MCF 10A (cell line): ENCODE results near the gene RXRA. TPM values are rescaled to one million over a fixed set of nuclear protein-coding genes. Genes with fewer than 3 reads are reported as not detected.

Experiments used
- BruUV-seq: library from RNA; stranded (reverse); fragments of 400-500 nt; replicated peaks from 2 replicates; lab custom pipeline; 2021; lab: Mats Ljungman, UMichigan
- CTCF ChIA-PET: fragments of 300-600 bp; sonication (Branson Sonifier 250); formaldehyde crosslinking; extraction: SDS; loops from one replicate; lab custom pipeline; 2021; ENCODE audit warnings: antibody characterized with exemption, inconsistent platforms; lab: Yijun Ruan, JAX
- POLR2A ChIA-PET: fragments of 300-600, 350-650 bp; sonication (Branson Sonifier 250); formaldehyde crosslinking; extraction: SDS; loops from one replicate; lab custom pipeline; 2020; ENCODE audit warnings: antibody characterized with exemption, inconsistent platforms; lab: Yijun Ruan, JAX
- DNase-seq: peaks from one replicate; pipeline ENCODE4 v3.0.0-alpha.2; 2018; ENCODE audit not compliant: unreplicated experiment
- H3K27ac Mint-ChIP-seq: one replicate; pipeline ENCODE4 v1.8.0; 2022; ENCODE audit warnings: mild to moderate bottlenecking, low read depth, mixed read lengths; ENCODE audit not compliant: unreplicated experiment
- H3K27me3 Mint-ChIP-seq: one replicate; pipeline ENCODE4 v1.8.0; 2022; ENCODE audit warnings: mixed read lengths; ENCODE audit not compliant: insufficient read depth, unreplicated experiment
- H3K36me3 Mint-ChIP-seq: one replicate; pipeline ENCODE4 v1.8.0; 2022; ENCODE audit warnings: mild to moderate bottlenecking, moderate library complexity, mixed read lengths; ENCODE audit not compliant: insufficient read depth, unreplicated experiment
- H3K4me1 Mint-ChIP-seq: one replicate; pipeline ENCODE4 v1.8.0; 2022; ENCODE audit warnings: mixed read lengths; ENCODE audit not compliant: insufficient read depth, unreplicated experiment
- H3K4me3 Mint-ChIP-seq: one replicate; pipeline ENCODE4 v1.8.0; 2022; ENCODE audit warnings: mild to moderate bottlenecking, moderate library complexity, mixed read lengths; ENCODE audit not compliant: unreplicated experiment
- H3K9me3 Mint-ChIP-seq: one replicate; pipeline ENCODE4 v1.8.0; 2022; ENCODE audit warnings: mixed read lengths; ENCODE audit not compliant: unreplicated experiment
- intact Hi-C: fragments of 100-400 bp; cut with micrococcal nuclease; formaldehyde crosslinking; loops from 2 replicates; pipeline ENCODE4 v1.14.1; 2022
- total RNA-seq: library from RNA; stranded (reverse); gene quantifications from 2 replicates; pipeline ENCODE4 v1.2.3, GENCODE V29; 2022
- TF ChIP-seq, protein P1 (sequence below): fragments of 200-600 bp; IDR thresholded peaks from one replicate; pipeline ENCODE4 v1.8.0; 2022; ENCODE audit warnings: antibody characterized with exemption, mild to moderate bottlenecking; ENCODE audit not compliant: unreplicated experiment

Gene RXRA
- total RNA-seq, 1 experiment from 2014 or later, result 65.5 TPM

DNA sequence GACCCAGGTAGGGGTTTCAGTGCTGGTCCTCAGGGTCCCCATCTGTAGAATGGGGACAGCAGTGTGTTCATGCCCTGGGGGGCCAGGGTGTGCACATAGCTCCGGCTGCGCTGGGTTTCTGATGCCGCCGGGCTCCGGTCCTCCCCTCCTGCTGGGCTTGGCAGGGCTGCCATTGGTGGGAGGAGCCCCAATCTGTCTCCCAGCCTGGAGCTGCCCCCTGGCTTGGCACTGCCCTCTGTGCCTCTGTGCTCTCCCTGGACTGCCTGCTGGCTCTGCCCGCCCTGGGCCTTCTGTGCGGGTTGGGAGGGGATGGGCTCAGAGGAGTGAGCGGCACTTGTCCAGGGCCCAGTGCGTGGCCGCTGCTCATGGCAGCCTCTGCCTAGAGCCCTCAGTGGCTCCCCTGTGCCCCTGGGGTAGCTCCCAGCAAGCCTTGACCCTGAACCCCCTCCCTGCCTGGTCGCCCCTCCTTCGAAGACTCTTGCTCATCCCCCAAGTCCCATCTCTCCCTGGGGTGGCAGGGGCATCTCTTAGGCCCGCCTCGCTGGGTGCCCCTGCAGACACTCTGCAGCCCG is 35.7 kb downstream of the RXRA start:
- BruUV-seq, result no TSS peak
- DNase-seq, result no peak
- ChIA-PET POLR2A (interaction anchor here (0.7 to 5.3 kb wide), 5 partner anchors 17 to 48 kb away, joined by 3 to 37 read pairs (median 30); no protein-coding TSS in a partner anchor), CTCF (interaction anchor here (1.2 to 2.1 kb wide), 2 partner anchors 71 to 191 kb away, joined by 3 to 6 read pairs; no protein-coding TSS in a partner anchor)
- H3K36me3 Mint-ChIP-seq, result peaks cover 6% of the 10 kb centered on the region
- no peak overlapping the region for H3K4me3 Mint-ChIP-seq
- H3K9me3 Mint-ChIP-seq, result no peaks in the 10 kb centered on the region
- no peaks in the 10 kb centered on the region for H3K27me3 Mint-ChIP-seq
- H3K4me1 Mint-ChIP-seq, result peaks cover 43% of the 10 kb centered on the region
- intact Hi-C loops, result no loop called here
- H3K27ac Mint-ChIP-seq, result no peak overlapping the region
- TF ChIP-seq, protein P1, sequence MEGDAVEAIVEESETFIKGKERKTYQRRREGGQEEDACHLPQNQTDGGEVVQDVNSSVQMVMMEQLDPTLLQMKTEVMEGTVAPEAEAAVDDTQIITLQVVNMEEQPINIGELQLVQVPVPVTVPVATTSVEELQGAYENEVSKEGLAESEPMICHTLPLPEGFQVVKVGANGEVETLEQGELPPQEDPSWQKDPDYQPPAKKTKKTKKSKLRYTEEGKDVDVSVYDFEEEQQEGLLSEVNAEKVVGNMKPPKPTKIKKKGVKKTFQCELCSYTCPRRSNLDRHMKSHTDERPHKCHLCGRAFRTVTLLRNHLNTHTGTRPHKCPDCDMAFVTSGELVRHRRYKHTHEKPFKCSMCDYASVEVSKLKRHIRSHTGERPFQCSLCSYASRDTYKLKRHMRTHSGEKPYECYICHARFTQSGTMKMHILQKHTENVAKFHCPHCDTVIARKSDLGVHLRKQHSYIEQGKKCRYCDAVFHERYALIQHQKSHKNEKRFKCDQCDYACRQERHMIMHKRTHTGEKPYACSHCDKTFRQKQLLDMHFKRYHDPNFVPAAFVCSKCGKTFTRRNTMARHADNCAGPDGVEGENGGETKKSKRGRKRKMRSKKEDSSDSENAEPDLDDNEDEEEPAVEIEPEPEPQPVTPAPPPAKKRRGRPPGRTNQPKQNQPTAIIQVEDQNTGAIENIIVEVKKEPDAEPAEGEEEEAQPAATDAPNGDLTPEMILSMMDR, result no peak

DNA sequence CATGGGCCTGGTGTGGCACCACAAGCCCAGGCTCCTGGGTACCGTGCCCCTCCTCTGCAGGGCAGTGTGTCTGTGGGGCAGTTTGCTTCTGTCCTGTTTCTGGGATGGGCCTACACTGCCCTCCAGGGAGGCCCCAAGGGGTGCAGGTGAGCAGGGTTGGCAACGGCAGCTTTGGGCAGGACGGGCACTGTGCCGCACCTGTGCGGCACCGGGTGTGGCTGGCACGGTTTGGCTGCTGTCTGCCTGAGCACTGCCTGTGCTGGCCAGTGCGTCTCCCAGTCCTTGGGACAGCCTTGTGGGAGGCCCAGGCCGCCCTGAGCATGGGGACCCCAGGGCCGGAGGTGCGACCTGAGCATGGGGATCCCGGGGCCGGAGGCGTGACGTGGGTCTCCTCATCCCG is 37.2 kb downstream of the RXRA start:
- CTCF ChIA-PET, result interaction anchor here (0.6 to 2.5 kb wide), 6 partner anchors 13 to 303 kb away, joined by 3 to 11 read pairs (median 4); no protein-coding TSS in a partner anchor
- Mint-ChIP-seq H3K4me3 (peak overlapping the region; percentile 23), H3K4me1 (peaks cover 36% of the 10 kb centered on the region), H3K9me3 (no peaks in the 10 kb centered on the region), H3K27me3 (no peaks in the 10 kb centered on the region), H3K36me3 (peaks cover 6% of the 10 kb centered on the region), H3K27ac (no peak overlapping the region)
- no TSS peak for BruUV-seq
- DNase-seq, result peak; percentile 51
- POLR2A ChIA-PET, result interaction anchor here (0.6 to 5.3 kb wide), 9 partner anchors 8 to 82 kb away, joined by 3 to 37 read pairs (median 5); no protein-coding TSS in a partner anchor
- intact Hi-C loops, result no loop called here
- TF ChIP-seq, protein P1, result no peak

DNA sequence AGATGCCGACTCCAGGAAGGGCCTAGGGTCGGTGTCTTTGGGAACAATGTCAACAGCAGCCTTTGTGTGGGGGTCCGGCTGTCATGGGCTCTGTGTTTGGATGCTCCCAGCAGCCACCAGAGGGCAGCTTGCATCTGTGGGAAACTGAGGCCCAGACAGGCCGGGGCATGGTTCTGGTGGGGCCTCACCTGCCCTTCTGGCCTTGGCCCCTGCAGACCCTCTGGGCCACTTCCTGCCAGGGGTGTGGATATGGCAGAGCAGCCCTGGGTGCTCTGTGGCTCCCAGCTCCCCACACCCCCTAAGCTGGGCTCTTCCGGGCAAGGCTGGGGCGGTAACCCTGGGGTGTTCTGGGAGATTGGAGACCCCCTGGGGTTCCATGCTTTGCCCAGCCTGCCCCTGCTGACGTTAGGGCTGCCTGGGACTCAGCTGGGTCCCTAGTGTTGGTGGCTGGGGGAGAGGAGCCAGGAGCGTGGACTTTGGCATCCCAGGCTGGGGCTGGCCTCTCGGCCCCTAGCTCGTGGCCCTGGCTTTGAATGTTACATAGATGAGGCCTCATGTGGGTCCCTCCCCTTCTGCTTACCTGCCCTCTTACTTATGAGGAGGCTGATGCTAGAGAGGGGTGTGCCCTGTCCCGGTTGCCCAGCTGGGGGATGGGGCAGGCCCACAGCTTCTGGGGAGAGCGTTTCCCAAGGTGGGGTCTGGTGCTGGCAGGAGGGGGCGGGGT is 38.3 kb downstream of the RXRA start:
- Mint-ChIP-seq H3K9me3 (no peaks in the 10 kb centered on the region), H3K4me1 (peaks cover 35% of the 10 kb centered on the region), H3K36me3 (peaks cover 6% of the 10 kb centered on the region), H3K27ac (no peak overlapping the region), H3K27me3 (no peaks in the 10 kb centered on the region), H3K4me3 (no peak overlapping the region)
- POLR2A ChIA-PET, result interaction anchor here (0.6 to 5.3 kb wide), 7 partner anchors 9 to 1462 kb away, joined by 3 to 37 read pairs (median 10); no protein-coding TSS in a partner anchor
- BruUV-seq, result no TSS peak
- no peak for DNase-seq
- TF ChIP-seq, protein P1, result no peak
- intact Hi-C loops, result no loop called here
- CTCF ChIA-PET, result interaction anchor here (0.5 to 2.5 kb wide), 9 partner anchors 9 to 194 kb away, joined by 3 to 11 read pairs (median 4); no protein-coding TSS in a partner anchor

DNA sequence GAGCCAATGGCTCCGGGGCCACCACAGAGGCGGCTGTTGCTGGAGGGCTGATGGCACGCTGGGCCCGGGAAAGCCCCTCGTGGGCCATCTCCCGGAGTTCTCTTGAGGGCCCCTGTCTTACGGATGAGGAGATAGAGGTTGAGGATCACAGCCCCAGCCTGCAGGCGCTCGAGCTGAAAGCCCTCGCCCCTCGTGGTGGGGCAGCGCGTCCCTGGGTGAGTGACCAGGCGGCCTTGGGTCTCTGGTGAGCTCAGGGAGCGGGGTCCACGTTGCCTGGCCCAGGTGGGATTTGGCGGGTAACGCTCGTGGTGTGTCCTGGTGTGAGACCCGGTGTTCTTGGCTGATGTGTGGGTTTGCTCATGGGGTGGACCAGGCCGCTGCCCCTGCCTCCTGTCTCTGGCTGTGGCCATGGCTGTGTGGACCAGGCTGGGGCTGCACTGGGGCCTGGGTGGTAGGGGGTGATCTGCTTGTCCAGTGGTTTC is 38.9 kb downstream of the RXRA start:
- peaks cover 35% of the 10 kb centered on the region for H3K4me1 Mint-ChIP-seq
- H3K9me3 Mint-ChIP-seq, result no peaks in the 10 kb centered on the region
- intact Hi-C loops, result no loop called here
- no peak overlapping the region for H3K4me3 Mint-ChIP-seq
- POLR2A ChIA-PET, result interaction anchor here (1.1 to 5.3 kb wide), 5 partner anchors 10 to 40 kb away, joined by 5 to 37 read pairs (median 30); no protein-coding TSS in a partner anchor
- no peaks in the 10 kb centered on the region for H3K27me3 Mint-ChIP-seq
- H3K27ac Mint-ChIP-seq, result peak overlapping the region; percentile 69
- peaks cover 6% of the 10 kb centered on the region for H3K36me3 Mint-ChIP-seq
- BruUV-seq, result no TSS peak
- TF ChIP-seq, protein P1, result no peak
- CTCF ChIA-PET, result interaction anchor here (0.6 to 2.5 kb wide), 6 partner anchors 10 to 195 kb away, joined by 3 to 11 read pairs (median 4); no protein-coding TSS in a partner anchor
- no peak for DNase-seq
